AG04449 (cell line): ENCODE data around the gene RGL2.
A peak's percentile ranks its signal among the peaks of the same experiment; 100 is the strongest.

Experiments used
- CTCF ChIA-PET: fragments of 350-600 bp; formaldehyde crosslinking; extraction: SDS; loops from one replicate; lab custom pipeline; 2021; ENCODE audit warnings: antibody characterized with exemption; lab: Yijun Ruan, JAX
- POLR2A ChIA-PET: fragments of 400-600, 350-600 bp; formaldehyde crosslinking; extraction: SDS; loops from one replicate; lab custom pipeline; 2020; ENCODE audit warnings: antibody characterized with exemption, inconsistent platforms; lab: Yijun Ruan, JAX
- DNase-seq: peaks from one replicate; pipeline ENCODE4 v3.0.0-alpha.2; 2010; ENCODE audit warnings: low read depth, low spot score
- H3K4me3 ChIP-seq: 2 replicates; pipeline ENCODE4 v1.5.1; 2011; ENCODE audit warnings: low read depth, mild to moderate bottlenecking, control low read depth, low read length
- CTCF ChIP-seq: IDR thresholded peaks from one replicate; pipeline ENCODE4 v1.5.1; 2011; ENCODE audit warnings: mild to moderate bottlenecking, moderate library complexity, low read length, control low read depth, inconsistent platforms; ENCODE audit not compliant: insufficient read depth; ENCODE audit errors: missing control alignments

Gene RGL2

GRCh38 chr6:33297406-33297955, 1.3 kb downstream of the RGL2 start:
- peak overlapping the region; percentile 85 for H3K4me3 ChIP-seq
- CTCF ChIA-PET: interaction anchor here (0.9 to 1.4 kb wide), 5 partner anchors 10 to 136 kb away, joined by 3 to 5 read pairs (median 4); no protein-coding TSS in a partner anchor
- TF ChIP-seq CTCF: no peak
- DNase-seq: no peak
- POLR2A ChIA-PET: interaction anchor here (1.0 to 2.7 kb wide), 6 partner anchors 8 to 26 kb away, joined by 3 to 16 read pairs (median 6); partner anchors contain the start of genes B3GALT4, PFDN6, RPS18 and VPS52

GRCh38 chr6:33296797-33297405, 1.8 kb downstream of the RGL2 start:
- CTCF ChIA-PET: interaction anchor here (1.0 to 1.4 kb wide), 4 partner anchors 9 to 135 kb away, joined by 3 to 5 read pairs (median 4); no protein-coding TSS in a partner anchor

GRCh38 chr6:33295621-33296369, 2.9 kb downstream of the RGL2 start:
- POLR2A ChIA-PET: no interaction called here
- H3K4me3 ChIP-seq: no peak overlapping the region
- CTCF ChIA-PET: no interaction called here
- no peak for DNase-seq
- no peak for TF ChIP-seq CTCF

More at GRCh38 chr6:33296797-33297405, 1.8 kb downstream of the RGL2 start:
- TF ChIP-seq CTCF: no peak
- POLR2A ChIA-PET: interaction anchor here (1.0 to 1.6 kb wide), 3 partner anchors 8 to 24 kb away, joined by 3 to 7 read pairs (median 4); partner anchors contain the start of genes PFDN6 and WDR46
- no peak for DNase-seq
- H3K4me3 ChIP-seq: peak overlapping the region; percentile 85

- ChIA-PET POLR2A (no interaction called here), CTCF (interaction anchor here (2.3 kb wide), 1 partner anchor 17 kb away, joined by 5 read pairs; the partner anchor contains the start of gene B3GALT4)
- no peak for TF ChIP-seq CTCF
- H3K4me3 ChIP-seq: no peak overlapping the region
- DNase-seq: no peak
Observed at GRCh38 chr6:33294086-33294823, 4.5 kb downstream of the RGL2 start.

GRCh38 chr6:33292996-33293682, 5.6 kb downstream of the RGL2 start:
- ChIA-PET CTCF (interaction anchor here (2.3 to 7.3 kb wide), 2 partner anchors 7 to 16 kb away, joined by 5 to 52 read pairs; partner anchors contain the start of genes B3GALT4 and RGL2), POLR2A (no interaction called here)
- no peak overlapping the region for H3K4me3 ChIP-seq
- TF ChIP-seq CTCF: no peak
- no peak for DNase-seq
